Measurements from ENCODE around the gene FOXC2. TPM values are rescaled to one million over a fixed set of nuclear protein-coding genes. Genes with fewer than 3 reads are reported as not detected.

FOXC2 gene
- total and polyA plus RNA-seq, 2 donors (not counting 3 experiments of a cell fraction or from before 2014, with no cell fraction given), result 7.7 to 44.0 TPM

- POLR2A ChIA-PET, result no interaction called here
- Histone ChIP-seq H3K4me2 (ENCODE audit: insufficient read depth, low read length) (peak overlapping the region; percentile 76), H3K9me3 (replicated peaks; ENCODE audit: control insufficient read depth, insufficient read depth, low read length) (no peaks in the 10 kb centered on the region), H3K9me1 (replicated peaks; ENCODE audit: control insufficient read depth, extremely low read depth, insufficient read depth, low read length) (no peaks in the 10 kb centered on the region), H3K36me3 (ENCODE audit: control insufficient read depth in 2 of 2, extremely low read depth in 1 of 2, insufficient read depth in 2 of 2, low read length in 2 of 2) (peaks cover 5 to 10% of the 10 kb centered on the region in 2 experiments), H3K27ac (ENCODE audit: insufficient read depth, low read depth, low read length) (peak overlapping the region; percentile 78), H4K20me1 (replicated peaks; ENCODE audit: control insufficient read depth, extremely low read depth, insufficient read depth, low read length) (no peaks in the 10 kb centered on the region), H2AFZ (ENCODE audit: low read depth, low read length) (no peak overlapping the region), H3K4me3 (replicated peaks in 1 of 3; ENCODE audit: insufficient read depth in 1 of 3, low read depth in 1 of 3, low read length in 3 of 3) (peak overlapping the region in 1 of 3 experiments; percentile 99), H3K9ac (replicated peaks; ENCODE audit: extremely low read depth, insufficient read depth, low read length) (peak overlapping the region; percentile 8), H3K79me2 (ENCODE audit: control insufficient read depth, insufficient read depth, low read length) (peaks cover 93% of the 10 kb centered on the region), H3K4me1 (ENCODE audit: control insufficient read depth, extremely low read depth, insufficient read depth, low read length) (peaks cover 50% of the 10 kb centered on the region), H3K27me3 (ENCODE audit: control insufficient read depth in 2 of 2, insufficient read depth in 2 of 2, low read length in 2 of 2) (no peaks in the 10 kb centered on the region)
- peak; percentile 24 for FAIRE-seq
- dilution Hi-C loops (cut with MboI; ENCODE audit: extremely low pct_ligation_motif_present, low sequenced_read_pairs), result no loop called here
- TF ChIP-seq EZH2 (IDR thresholded peaks at IDR 0.05; ENCODE audit: borderline replicate concordance, low read depth, low read length, severe bottlenecking) (no peak), CTCF (IDR thresholded peaks at IDR 0.05; ENCODE audit: extremely low read depth in 1 of 2, insufficient read depth in 1 of 2, low read depth in 1 of 2, low read length in 2 of 2) (no peak), MAX (IDR thresholded peaks at IDR 0.05; ENCODE audit: insufficient read depth, insufficient read length) (no peak), JUN (IDR thresholded peaks at IDR 0.05; ENCODE audit: borderline replicate concordance, insufficient read depth, insufficient read length, low read depth) (no peak), FOS (IDR thresholded peaks at IDR 0.05; ENCODE audit: borderline replicate concordance, insufficient read depth, low read length) (no peak), GATA2 (IDR thresholded peaks at IDR 0.05; ENCODE audit: insufficient read depth, insufficient read length, low read depth, low read length) (no peak)
- no peak for DNase-seq (ENCODE audit: low read depth, low spot score)
- CTCF ChIA-PET, result interaction anchor here (1.1 to 1.5 kb wide), 3 partner anchors 8 to 490 kb away, joined by 3 to 4 read pairs (median 3); no protein-coding TSS in a partner anchor
- BruUV-seq (replicated peaks), result no TSS peak
- intact Hi-C loops (cut with micrococcal nuclease), result loop anchor here (1.0 kb wide), 1 partner anchor 169 kb away; no protein-coding TSS in a partner anchor
Measured at GRCh38 chr16:86572606-86573005, 6.0 kb downstream of the FOXC2 start.

Measured in endothelial cell of umbilical vein (primary cell).